Fibroblast of skin of left quadriceps (primary cell): Measurements from ENCODE around the gene JMJD7.
A peak's percentile ranks its signal among the peaks of the same experiment; 100 is the strongest.

ENCODE experiments used
- DNase-seq, 2 experiments: peaks; one replicate each; pipeline ENCODE4 v3.0.0-alpha.2; 2013; ENCODE audit warnings: low read depth in 2 of 2

JMJD7 gene

GRCh38 chr15:41865490-41866055, 37.7 kb downstream of the JMJD7 start:
- DNase-seq, result no peak

GRCh38 chr15:41866263-41866703, 38.4 kb downstream of the JMJD7 start:
- DNase-seq, result no peak

- DNase-seq, result no peak
Measured at GRCh38 chr15:41866872-41867579, 39.1 kb downstream of the JMJD7 start.

- DNase-seq, result no peak
Measured at GRCh38 chr15:41868321-41868720, 40.4 kb downstream of the JMJD7 start.

GRCh38 chr15:41869770-41870688, 42.1 kb downstream of the JMJD7 start:
- no peak for DNase-seq

GRCh38 chr15:41870689-41871081, 42.8 kb downstream of the JMJD7 start:
- peak; percentile 3 to 11 for DNase-seq

GRCh38 chr15:41871175-41871905, 43.4 kb downstream of the JMJD7 start:
- no peak for DNase-seq

- no peak for DNase-seq
Measured at GRCh38 chr15:41872166-41872747, 44.4 kb downstream of the JMJD7 start.

GRCh38 chr15:41873711-41874110, 45.8 kb downstream of the JMJD7 start:
- no peak for DNase-seq

- DNase-seq, result no peak
Measured at GRCh38 chr15:41874736-41875135, 46.8 kb downstream of the JMJD7 start.

- DNase-seq, result no peak
Measured at GRCh38 chr15:41876007-41876406, 48.1 kb downstream of the JMJD7 start.

- no peak for DNase-seq
Measured at GRCh38 chr15:41876689-41877088, 48.8 kb downstream of the JMJD7 start.

GRCh38 chr15:41877631-41878354, 49.9 kb downstream of the JMJD7 start:
- DNase-seq, result no peak

GRCh38 chr15:41878355-41878699, 50.4 kb downstream of the JMJD7 start:
- DNase-seq, result no peak

GRCh38 chr15:41879321-41879845, 51.5 kb downstream of the JMJD7 start:
- DNase-seq, result no peak

GRCh38 chr15:41880156-41880877, 52.4 kb downstream of the JMJD7 start:
- DNase-seq, result no peak

GRCh38 chr15:41881086-41881485, 53.2 kb downstream of the JMJD7 start:
- no peak for DNase-seq

- DNase-seq, result no peak
Measured at GRCh38 chr15:41881550-41881919, 53.6 kb downstream of the JMJD7 start.

GRCh38 chr15:41881920-41882688, 54.2 kb downstream of the JMJD7 start:
- no peak for DNase-seq
